Hepatocyte (in vitro differentiated cells): Measurements from ENCODE around the gene CBLN3. TPM values are rescaled to one million over a fixed set of nuclear protein-coding genes. Genes with fewer than 3 reads are reported as not detected.

Experiments used
- DNase-seq: peaks from one replicate; pipeline ENCODE4 v3.0.0-alpha.2; 2016; ENCODE audit warnings: low spot score
- H2AFZ ChIP-seq: fragments of 200-600 bp; sonication (generic); 2 replicates; pipeline ENCODE4 v1.6.0; 2016; ENCODE audit warnings: antibody characterized with exemption, mild to moderate bottlenecking
- H3K27ac ChIP-seq: fragments of 200-600 bp; sonication (generic); 2 replicates; pipeline ENCODE4 v1.5.1; 2016; ENCODE audit warnings: mild to moderate bottlenecking
- H3K27me3 ChIP-seq: fragments of 200-600 bp; sonication (generic); 2 replicates; pipeline ENCODE4 v1.6.1; 2016
- H3K36me3 ChIP-seq: fragments of 200-600 bp; sonication (generic); replicated peaks from 2 replicates; pipeline ENCODE4 v1.5.1; 2016; ENCODE audit warnings: low read depth; ENCODE audit not compliant: insufficient read depth
- H3K4me1 ChIP-seq: fragments of 200-600 bp; sonication (generic); 2 replicates; pipeline ENCODE4 v1.5.1; 2016; ENCODE audit warnings: mild to moderate bottlenecking, moderate library complexity; ENCODE audit not compliant: insufficient read depth
- H3K4me2 ChIP-seq: fragments of 200-600 bp; sonication (generic); 2 replicates; pipeline ENCODE4 v1.6.0; 2016
- H3K4me3 ChIP-seq: fragments of 200-600 bp; sonication (generic); 2 replicates; pipeline ENCODE4 v1.5.1; 2016; ENCODE audit warnings: mild to moderate bottlenecking
- H3K79me2 ChIP-seq: fragments of 200-600 bp; sonication (generic); 2 replicates; pipeline ENCODE4 v1.6.0; 2017; ENCODE audit warnings: mild to moderate bottlenecking
- H3K9me2 ChIP-seq: fragments of 200-600 bp; sonication (generic); replicated peaks from 2 replicates; pipeline ENCODE4 v1.6.0; 2017; ENCODE audit warnings: mild to moderate bottlenecking; ENCODE audit not compliant: insufficient read depth
- H3K9me3 ChIP-seq: fragments of 200-600 bp; sonication (generic); 2 replicates; pipeline ENCODE4 v1.5.1; 2016; ENCODE audit warnings: low read depth, mild to moderate bottlenecking
- H4K20me1 ChIP-seq: fragments of 200-600 bp; sonication (generic); 2 replicates; pipeline ENCODE4 v1.6.0; 2016; ENCODE audit warnings: mild to moderate bottlenecking; ENCODE audit not compliant: insufficient read depth, poor library complexity, severe bottlenecking
- CTCF ChIP-seq: fragments of 200-600 bp; sonication (generic); IDR thresholded peaks from 2 replicates; pipeline ENCODE4 v1.5.1; 2016; ENCODE audit warnings: antibody characterized with exemption, mild to moderate bottlenecking; ENCODE audit not compliant: poor library complexity
- EZH2 ChIP-seq: fragments of 200-600 bp; sonication (generic); IDR thresholded peaks from 2 replicates; pipeline ENCODE4 v1.6.1; 2016; ENCODE audit warnings: antibody characterized with exemption, mild to moderate bottlenecking, borderline replicate concordance
- EZH2phosphoT487 ChIP-seq: fragments of 200-600 bp; sonication (generic); IDR thresholded peaks from one replicate; pipeline ENCODE4 v1.6.1; 2018; ENCODE audit warnings: antibody characterized with exemption, mild to moderate bottlenecking, low read depth, moderate library complexity; ENCODE audit not compliant: unreplicated experiment, severe bottlenecking
- WGBS: methylation state at CpG from one replicate; pipeline ENCODE4 v1.1.6; 2016; ENCODE audit warnings: low lambda C conversion rate; ENCODE audit errors: missing lambda C conversion rate; 5-methylcytosine and 5-hydroxymethylcytosine counted together
- polyA plus RNA-seq: library from polyadenylated mRNA; unstranded; fragments of >200 nt; fragmentation: Nextera tagmentation; extraction: Ambion mirVana; gene quantifications from 2 replicates; pipeline ENCODE4 v1.2.1, GENCODE V29; 2016
- total RNA-seq: library from RNA; depleted of rRNA; stranded (reverse); fragments of >200 nt; gene quantifications from 2 replicates; pipeline ENCODE4 v1.2.3, GENCODE V29; 2014

CBLN3 gene
- total and polyA plus RNA-seq, 2 experiments from 2014 or later: 0.99 to 2.2 TPM

GRCh38 chr14:24438223-24439097, 9.0 kb upstream of the CBLN3 start:
- Histone ChIP-seq H3K4me1 (peaks cover 7% of the 10 kb centered on the region), H3K79me2 (peaks cover 17% of the 10 kb centered on the region), H3K4me3 (no peak overlapping the region), H2AFZ (no peak overlapping the region), H3K36me3 (no peaks in the 10 kb centered on the region), H3K27me3 (no peaks in the 10 kb centered on the region), H3K27ac (no peak overlapping the region), H3K9me3 (no peaks in the 10 kb centered on the region), H3K4me2 (no peak overlapping the region), H3K9me2 (no peaks in the 10 kb centered on the region), H4K20me1 (peaks cover 2% of the 10 kb centered on the region)
- TF ChIP-seq EZH2 (no peak), CTCF (no peak), EZH2phosphoT487 (no peak)
- 78% methylated on average over 9 of the region's 9 CpGs for WGBS
- DNase-seq: no peak

GRCh38 chr14:24437736-24438067, 8.2 kb upstream of the CBLN3 start:
- H3K9me2 ChIP-seq: no peaks in the 10 kb centered on the region
- no peak overlapping the region for H2AFZ ChIP-seq
- H3K4me1 ChIP-seq: peaks cover 7% of the 10 kb centered on the region
- WGBS: 100% methylated on average over 2 of the region's 2 CpGs
- H3K4me3 ChIP-seq: no peak overlapping the region
- no peak for TF ChIP-seq CTCF
- no peaks in the 10 kb centered on the region for H3K36me3 ChIP-seq
- H3K4me2 ChIP-seq: no peak overlapping the region
- no peaks in the 10 kb centered on the region for H3K9me3 ChIP-seq
- H3K79me2 ChIP-seq: peaks cover 22% of the 10 kb centered on the region
- H3K27ac ChIP-seq: no peak overlapping the region
- H3K27me3 ChIP-seq: no peaks in the 10 kb centered on the region
- peaks cover 8% of the 10 kb centered on the region for H4K20me1 ChIP-seq
- DNase-seq: no peak

- no peak overlapping the region for H3K4me2 ChIP-seq
Observed at GRCh38 chr14:24437020-24437735, 7.7 kb upstream of the CBLN3 start.

More at GRCh38 chr14:24437020-24437735, 7.7 kb upstream of the CBLN3 start:
- H3K79me2 ChIP-seq: peaks cover 25% of the 10 kb centered on the region
- H2AFZ ChIP-seq: no peak overlapping the region
- H3K36me3 ChIP-seq: no peaks in the 10 kb centered on the region
- DNase-seq: no peak
- no peak overlapping the region for H3K27ac ChIP-seq
- no peak overlapping the region for H3K4me3 ChIP-seq
- no peaks in the 10 kb centered on the region for H3K9me3 ChIP-seq
- H3K4me1 ChIP-seq: peaks cover 7% of the 10 kb centered on the region
- TF ChIP-seq CTCF (no peak), EZH2phosphoT487 (no peak), EZH2 (no peak)
- no peaks in the 10 kb centered on the region for H3K27me3 ChIP-seq
- WGBS: 90% methylated on average over 12 of the region's 12 CpGs
- peaks cover 14% of the 10 kb centered on the region for H4K20me1 ChIP-seq
- no peaks in the 10 kb centered on the region for H3K9me2 ChIP-seq
